Measurements from ENCODE around the gene SLC9A8.

DNA sequence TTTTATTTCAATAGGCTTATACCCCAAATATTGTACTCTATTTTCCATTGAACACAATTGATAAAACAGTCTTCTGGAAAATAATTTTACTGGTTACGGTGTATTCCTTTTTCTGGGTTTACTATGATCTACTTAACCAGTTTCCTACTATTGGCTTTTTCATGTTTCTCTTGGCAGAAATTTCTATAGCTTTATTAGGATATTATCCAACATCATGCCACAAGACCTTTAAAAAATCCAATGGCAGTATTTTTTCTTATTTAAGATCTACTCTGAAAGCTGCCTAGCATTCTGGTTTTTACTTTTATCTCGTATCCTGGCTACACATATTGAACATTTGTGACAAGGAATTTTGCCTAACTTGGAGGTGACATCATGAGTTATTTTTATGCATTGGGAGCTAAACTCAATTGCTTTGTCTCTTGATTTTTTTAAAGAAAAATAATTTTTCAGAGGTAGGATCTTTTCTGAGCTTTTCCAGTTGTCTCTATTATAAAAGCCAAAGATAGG lies 45.5 kb downstream of the SLC9A8 start:
- TF ChIP-seq CTCF (IDR thresholded peaks at IDR 0.05; ENCODE audit: insufficient read depth, low read depth, low read length), result no peak
- no peak for TF ChIP-seq EZH2 (IDR thresholded peaks at IDR 0.05; ENCODE audit: insufficient read depth, low read length)

Measured in astrocyte (in vitro differentiated cells and primary cell).